Effector memory CD4-positive, alpha-beta T cell (primary cell): ENCODE measurements around the gene KHDRBS2.

Experiments used
- DNase-seq, 3 donors: peaks; one replicate each; pipeline ENCODE4 v3.0.0-alpha.2; 2020
- H3K27ac ChIP-seq: 2 replicates; pipeline ENCODE4 v1.7.0; 2013; ENCODE audit warnings: mild to moderate bottlenecking, low read length, moderate library complexity; ENCODE audit not compliant: insufficient read depth, poor library complexity, severe bottlenecking
- H3K27me3 ChIP-seq: replicated peaks from 2 replicates; pipeline ENCODE4 v1.7.0; 2013; ENCODE audit warnings: mild to moderate bottlenecking, low read length; ENCODE audit not compliant: insufficient read depth, control insufficient read depth, poor library complexity, severe bottlenecking
- H3K36me3 ChIP-seq: 2 replicates; pipeline ENCODE4 v1.7.0; 2013; ENCODE audit warnings: mild to moderate bottlenecking, low read length, moderate library complexity; ENCODE audit not compliant: control insufficient read depth, insufficient read depth
- H3K4me1 ChIP-seq: 2 replicates; pipeline ENCODE4 v1.7.0; 2013; ENCODE audit warnings: low read length, mild to moderate bottlenecking; ENCODE audit not compliant: control insufficient read depth, insufficient read depth, poor library complexity, severe bottlenecking
- H3K4me3 ChIP-seq: 2 replicates; pipeline ENCODE4 v1.7.0; 2013; ENCODE audit warnings: low read length, low read depth, mild to moderate bottlenecking; ENCODE audit not compliant: insufficient read depth, poor library complexity, severe bottlenecking
- H3K9me3 ChIP-seq: 2 replicates; pipeline ENCODE4 v1.7.0; 2013; ENCODE audit warnings: mild to moderate bottlenecking, low read length, moderate library complexity; ENCODE audit not compliant: control insufficient read depth

KHDRBS2 gene

GRCh38 chr6:61688165-61688564, 597.9 kb downstream of the KHDRBS2 start:
- no peaks in the 10 kb centered on the region for H3K9me3 ChIP-seq
- no peaks in the 10 kb centered on the region for H3K27me3 ChIP-seq
- no peak for DNase-seq
- no peaks in the 10 kb centered on the region for H3K36me3 ChIP-seq
- H3K4me1 ChIP-seq = no peaks in the 10 kb centered on the region
- no peak overlapping the region for H3K4me3 ChIP-seq
- no peak overlapping the region for H3K27ac ChIP-seq

DNA sequence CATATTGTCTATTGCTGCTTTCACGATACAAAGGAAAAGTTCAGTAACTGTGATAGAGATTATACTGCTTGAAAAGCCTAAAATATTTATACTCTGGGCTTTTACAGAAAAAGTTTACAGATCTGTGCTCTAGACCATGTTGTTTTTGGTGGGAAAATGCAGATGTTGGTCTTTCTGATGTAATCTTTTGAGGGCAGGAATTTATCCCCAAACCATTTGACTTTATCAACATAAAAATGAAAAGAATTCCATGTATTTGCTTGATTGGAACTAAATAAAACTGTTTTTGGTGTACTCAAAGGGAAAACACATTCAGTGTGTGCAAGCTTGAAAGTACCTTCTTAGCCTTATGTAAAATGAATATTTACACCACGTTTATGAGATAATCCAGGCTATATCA, 603.5 kb downstream of the KHDRBS2 start:
- Histone ChIP-seq H3K27ac (no peak overlapping the region), H3K9me3 (no peaks in the 10 kb centered on the region), H3K4me1 (no peaks in the 10 kb centered on the region), H3K4me3 (no peak overlapping the region), H3K27me3 (no peaks in the 10 kb centered on the region), H3K36me3 (no peaks in the 10 kb centered on the region)
- no peak for DNase-seq

GRCh38 chr6:61679625-61680024, 606.4 kb downstream of the KHDRBS2 start:
- no peak overlapping the region for H3K27ac ChIP-seq
- no peak for DNase-seq
- no peaks in the 10 kb centered on the region for H3K9me3 ChIP-seq
- H3K36me3 ChIP-seq = no peaks in the 10 kb centered on the region
- no peaks in the 10 kb centered on the region for H3K27me3 ChIP-seq
- H3K4me3 ChIP-seq = no peak overlapping the region
- H3K4me1 ChIP-seq = no peaks in the 10 kb centered on the region

DNA sequence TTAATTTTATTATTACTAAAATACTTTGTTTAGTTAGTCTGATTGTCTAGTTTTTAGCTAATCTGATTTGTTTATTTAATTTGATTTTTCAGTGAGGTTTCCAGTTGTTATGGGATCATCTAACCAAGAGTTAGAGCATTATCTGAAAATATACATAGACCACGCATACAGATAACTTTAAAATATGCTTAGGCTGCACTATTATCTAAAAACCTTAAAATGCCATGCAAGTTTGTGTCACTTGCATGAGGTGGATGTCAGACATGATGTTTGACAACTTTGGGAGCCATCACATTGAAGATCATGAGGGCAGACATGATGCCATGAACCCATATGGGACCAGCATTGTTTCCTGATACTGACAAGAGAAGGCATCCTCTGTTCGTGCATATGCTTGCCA, 610.3 kb downstream of the KHDRBS2 start:
- H3K4me1 ChIP-seq = no peaks in the 10 kb centered on the region
- no peaks in the 10 kb centered on the region for H3K27me3 ChIP-seq
- no peak for DNase-seq
- H3K27ac ChIP-seq = no peak overlapping the region
- H3K9me3 ChIP-seq = no peaks in the 10 kb centered on the region
- no peak overlapping the region for H3K4me3 ChIP-seq
- H3K36me3 ChIP-seq = no peaks in the 10 kb centered on the region

DNA sequence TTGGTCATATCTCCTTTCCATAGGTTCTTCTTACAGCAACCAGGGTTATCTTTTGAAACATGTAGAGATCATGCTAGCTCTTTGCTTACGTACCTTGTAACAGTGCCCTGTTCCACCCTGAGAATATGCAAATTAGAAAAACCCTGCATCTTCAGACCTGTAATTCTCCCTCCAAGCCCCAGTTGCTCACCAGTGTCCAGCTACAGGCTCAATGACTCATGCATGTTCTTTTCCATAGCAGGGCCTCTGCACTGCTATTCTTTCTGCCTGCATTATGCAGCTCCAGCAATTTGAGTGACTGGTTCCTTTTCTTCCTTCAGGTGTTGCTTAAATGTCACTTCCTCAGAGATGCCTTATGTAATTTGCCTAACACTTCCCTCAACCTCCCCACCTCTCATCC, 636.2 kb downstream of the KHDRBS2 start:
- Histone ChIP-seq H3K27ac (no peak overlapping the region), H3K27me3 (no peaks in the 10 kb centered on the region), H3K4me1 (no peaks in the 10 kb centered on the region), H3K9me3 (no peaks in the 10 kb centered on the region), H3K4me3 (no peak overlapping the region), H3K36me3 (no peaks in the 10 kb centered on the region)
- no peak for DNase-seq

DNA sequence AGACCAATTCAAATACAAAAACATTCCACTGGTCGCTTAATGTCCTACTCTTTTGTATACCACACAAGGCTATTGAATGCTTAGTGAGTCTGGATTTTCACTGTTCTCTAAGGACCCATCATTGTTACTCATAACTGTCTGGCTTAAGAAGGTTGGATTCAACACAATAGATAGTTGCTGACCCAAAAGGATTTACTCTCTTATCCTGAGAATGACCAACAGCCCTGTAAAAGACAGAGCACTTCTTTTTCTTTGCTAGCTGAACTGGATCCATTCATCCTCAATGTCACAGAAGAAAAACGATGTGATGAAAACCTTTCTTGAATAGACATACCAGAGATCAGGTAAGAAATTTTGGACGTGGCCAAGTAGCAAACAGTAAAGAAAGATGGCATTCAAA, 645.6 kb downstream of the KHDRBS2 start:
- Histone ChIP-seq H3K9me3 (no peaks in the 10 kb centered on the region), H3K27ac (no peak overlapping the region), H3K4me1 (no peaks in the 10 kb centered on the region), H3K27me3 (no peaks in the 10 kb centered on the region), H3K36me3 (no peaks in the 10 kb centered on the region), H3K4me3 (no peak overlapping the region)
- DNase-seq = no peak
